Epithelial cell of proximal tubule (primary cell): ENCODE measurements around the gene WARS2. TPM values are rescaled to one million over a fixed set of nuclear protein-coding genes. Genes with fewer than 3 reads are reported as not detected.

Experiments used
- DNase-seq: peaks from one replicate; pipeline ENCODE4 v3.0.0-alpha.2; 2011; ENCODE audit warnings: low read depth
- H3K4me3 ChIP-seq: 2 replicates; pipeline ENCODE4 v1.5.1; 2011; ENCODE audit warnings: low read depth, mild to moderate bottlenecking, low read length
- total RNA-seq: library from RNA; depleted of rRNA; stranded (reverse); fragments of >200 nt; gene quantifications from 2 replicates; pipeline ENCODE4 v1.2.3, GENCODE V29; 2015
- TF ChIP-seq, protein P1 (sequence below): conservative IDR thresholded peaks from 2 replicates; pipeline ENCODE4 v1.5.1; 2012; ENCODE audit warnings: low read depth, mild to moderate bottlenecking, low read length

The WARS2 gene
- total RNA-seq, 1 donor from 2014 or later = 14.8 TPM

GRCh38 chr1:118982821-118983557 lies 157.5 kb downstream of the WARS2 start:
- no peak for DNase-seq
- TF ChIP-seq, protein P1, sequence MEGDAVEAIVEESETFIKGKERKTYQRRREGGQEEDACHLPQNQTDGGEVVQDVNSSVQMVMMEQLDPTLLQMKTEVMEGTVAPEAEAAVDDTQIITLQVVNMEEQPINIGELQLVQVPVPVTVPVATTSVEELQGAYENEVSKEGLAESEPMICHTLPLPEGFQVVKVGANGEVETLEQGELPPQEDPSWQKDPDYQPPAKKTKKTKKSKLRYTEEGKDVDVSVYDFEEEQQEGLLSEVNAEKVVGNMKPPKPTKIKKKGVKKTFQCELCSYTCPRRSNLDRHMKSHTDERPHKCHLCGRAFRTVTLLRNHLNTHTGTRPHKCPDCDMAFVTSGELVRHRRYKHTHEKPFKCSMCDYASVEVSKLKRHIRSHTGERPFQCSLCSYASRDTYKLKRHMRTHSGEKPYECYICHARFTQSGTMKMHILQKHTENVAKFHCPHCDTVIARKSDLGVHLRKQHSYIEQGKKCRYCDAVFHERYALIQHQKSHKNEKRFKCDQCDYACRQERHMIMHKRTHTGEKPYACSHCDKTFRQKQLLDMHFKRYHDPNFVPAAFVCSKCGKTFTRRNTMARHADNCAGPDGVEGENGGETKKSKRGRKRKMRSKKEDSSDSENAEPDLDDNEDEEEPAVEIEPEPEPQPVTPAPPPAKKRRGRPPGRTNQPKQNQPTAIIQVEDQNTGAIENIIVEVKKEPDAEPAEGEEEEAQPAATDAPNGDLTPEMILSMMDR = no peak
- H3K4me3 ChIP-seq = no peak overlapping the region

GRCh38 chr1:118982266-118982665 lies 158.2 kb downstream of the WARS2 start:
- TF ChIP-seq, protein P1 = no peak
- H3K4me3 ChIP-seq = no peak overlapping the region

GRCh38 chr1:118981436-118981835 lies 159.0 kb downstream of the WARS2 start:
- DNase-seq = no peak
- TF ChIP-seq, protein P1 = no peak
- no peak overlapping the region for H3K4me3 ChIP-seq

More at GRCh38 chr1:118982266-118982665, 158.2 kb downstream of the WARS2 start:
- no peak for DNase-seq

Other genes starting within 250 kb of the WARS2 start
- gene TBX15, start 152.3 kb downstream of the WARS2 start, total RNA-seq = 0.07 TPM in 1 of 2 replicates, not detected in the other
- gene HAO2, start 228.1 kb upstream of the WARS2 start, total RNA-seq = not detected in 2 replicates